DMS53 (cell line): ENCODE results near the gene BTBD3.

ENCODE experiments used
- DNase-seq: peaks from one replicate; lab custom pipeline; 2025; lab: John Stamatoyannopoulos, UW

Gene BTBD3

GRCh38 chr20:11966186-11966585, 48.5 kb downstream of the BTBD3 start:
- DNase-seq = no peak

GRCh38 chr20:11970243-11970836, 52.6 kb downstream of the BTBD3 start:
- no peak for DNase-seq

- no peak for DNase-seq
Measured at GRCh38 chr20:11972478-11972877, 54.8 kb downstream of the BTBD3 start.
